GM19328 (cell line): ENCODE results near the gene MUC2.

Experiments used
- ATAC-seq: cut with Tn5 transposase; IDR thresholded peaks from one replicate; pipeline ENCODE4 v1.9.1; 2021; ENCODE audit warnings: mild to moderate bottlenecking, moderate library complexity; ENCODE audit not compliant: unreplicated experiment

Gene MUC2

DNA sequence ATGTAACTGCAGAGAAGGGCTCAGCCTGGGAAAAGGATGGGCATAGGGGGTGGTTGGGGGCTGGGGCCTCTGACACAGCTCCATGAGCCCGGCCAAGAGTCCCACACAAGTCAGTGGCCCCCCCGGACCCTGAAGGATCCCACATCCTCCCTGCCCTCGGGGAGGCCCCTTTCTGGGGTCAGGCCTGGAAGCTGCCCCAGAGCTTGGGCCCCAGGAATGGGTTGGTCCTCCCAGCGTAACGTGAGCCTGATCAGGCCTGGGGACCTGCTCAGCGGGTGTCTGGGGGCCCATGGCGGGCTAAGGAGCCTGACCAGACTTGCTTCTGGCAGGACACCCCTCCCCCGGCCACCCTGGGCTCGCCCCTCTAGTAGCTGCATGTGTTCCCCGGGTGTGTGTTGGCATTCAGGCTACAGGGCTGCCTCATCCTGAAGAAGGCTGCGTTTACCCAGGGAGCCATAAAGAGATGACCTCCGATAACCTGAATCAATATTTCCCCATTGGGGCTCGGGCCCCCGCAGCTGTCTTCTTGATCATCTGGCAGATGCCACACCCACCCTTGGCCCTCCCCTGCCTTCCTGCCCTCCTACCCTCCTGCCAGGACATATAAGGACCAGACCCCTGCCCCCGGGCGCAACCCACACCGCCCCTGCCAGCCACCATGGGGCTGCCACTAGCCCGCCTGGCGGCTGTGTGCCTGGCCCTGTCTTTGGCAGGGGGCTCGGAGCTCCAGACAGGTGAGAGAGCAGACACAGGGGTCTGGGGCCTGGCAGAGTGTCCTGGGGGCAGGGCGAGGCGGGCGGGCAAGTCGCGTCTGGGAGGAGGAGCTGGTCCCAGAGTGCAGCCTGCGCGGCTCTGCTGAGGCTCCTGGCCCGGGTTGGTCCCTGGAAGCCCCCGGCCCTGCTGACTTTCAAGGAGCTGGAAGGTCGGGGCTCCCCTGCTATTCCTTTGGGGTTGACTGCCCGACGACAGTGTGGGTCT lies at the start of gene MUC2:
Gene MUC2, plus strand, starts transcription at position 631 of the 978 bp plus-strand sequence.
- no peak for ATAC-seq

DNA sequence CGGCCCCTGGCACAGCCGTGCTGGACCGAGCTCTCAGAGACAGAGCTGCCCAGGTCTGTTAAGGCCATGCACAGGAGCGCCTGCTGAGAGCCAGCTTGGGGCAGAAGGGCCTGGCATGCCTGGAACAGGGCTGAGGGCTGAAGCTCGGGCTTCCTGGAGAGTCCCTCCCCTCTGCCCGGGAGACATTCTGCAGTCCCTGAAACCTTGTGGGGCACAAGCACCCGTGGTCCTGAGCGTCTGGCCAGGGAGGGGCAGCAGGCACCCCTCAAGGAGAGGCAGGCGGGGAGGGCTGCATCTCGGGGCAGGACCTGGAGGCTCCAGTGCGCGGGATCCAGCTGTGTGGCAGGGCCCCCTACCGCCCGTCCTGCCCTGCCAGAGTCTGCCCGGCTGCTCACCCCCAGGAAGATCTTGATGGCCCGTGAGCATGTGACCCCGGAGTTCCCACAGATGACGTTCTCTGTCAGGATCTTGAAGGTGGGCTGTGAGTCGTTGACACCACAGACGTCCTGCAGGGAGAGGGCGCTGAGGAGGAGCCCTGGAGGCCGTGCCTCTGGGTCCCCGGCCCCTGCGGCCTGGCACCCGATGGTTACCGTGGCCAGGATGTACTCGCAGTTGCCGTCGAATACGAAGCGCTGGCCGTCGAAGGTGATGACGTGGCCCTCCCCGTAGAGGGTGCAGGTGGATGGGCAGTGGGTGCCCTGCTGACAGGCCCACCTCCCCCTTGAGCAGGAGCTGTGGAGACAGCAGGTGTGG lies 49.1 kb upstream of the MUC2 start:
- ATAC-seq, result no peak

DNA sequence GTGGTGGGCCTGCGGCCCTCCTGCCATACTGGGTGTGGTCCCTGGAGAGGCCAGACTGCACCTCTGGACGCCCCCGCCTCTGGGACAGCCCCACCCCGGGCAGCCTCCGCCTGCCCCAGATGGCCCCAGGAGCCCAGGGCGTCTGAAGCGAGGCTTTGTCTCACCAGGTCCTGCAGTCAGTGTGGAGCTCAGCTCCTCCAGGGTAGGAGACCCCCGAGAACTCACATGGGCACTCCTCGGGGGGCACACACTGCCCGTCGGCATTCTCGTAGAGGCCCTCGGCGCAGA lies 48.6 kb upstream of the MUC2 start:
- ATAC-seq, result no peak

DNA sequence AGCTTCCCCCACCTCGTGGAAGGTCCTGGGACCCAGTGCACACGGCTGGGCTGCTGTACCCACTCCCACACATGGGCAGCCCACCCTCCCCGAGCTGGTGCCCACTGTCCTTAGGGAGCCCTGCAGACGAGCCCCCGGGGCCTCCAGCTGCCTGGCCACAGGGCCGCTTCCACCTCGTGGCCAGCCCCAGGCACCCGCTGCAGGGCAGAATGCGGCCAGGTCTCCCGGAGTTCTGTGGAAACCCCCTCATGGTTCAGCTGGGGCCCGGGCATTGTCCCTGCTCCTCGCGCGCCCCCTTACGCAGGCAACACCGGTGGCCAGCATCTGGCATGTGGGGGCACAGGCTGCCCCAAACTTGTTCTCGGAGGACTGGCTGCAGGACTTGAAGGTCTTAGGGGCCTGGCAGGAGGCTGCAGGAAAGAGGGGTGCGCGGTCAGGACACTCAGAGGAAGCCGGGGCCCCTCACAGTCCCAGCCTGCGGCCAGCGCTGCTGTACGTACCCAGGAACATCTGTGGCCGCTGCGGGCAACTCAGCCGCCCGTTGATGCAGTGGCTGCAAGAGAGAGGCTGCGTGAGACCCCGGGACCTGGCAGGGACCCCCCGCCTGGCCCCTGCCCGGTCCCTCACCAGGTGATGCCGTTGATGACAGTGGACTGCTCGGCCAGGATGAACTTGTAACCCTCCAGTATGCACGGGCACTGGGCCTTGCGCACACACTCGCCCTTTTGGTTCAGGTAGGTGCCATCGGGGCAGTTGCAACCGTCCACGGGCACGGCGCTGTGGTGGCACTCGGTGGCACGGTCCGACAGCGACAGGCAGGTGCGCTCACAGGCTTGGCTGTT lies 47.8 kb upstream of the MUC2 start:
- ATAC-seq, result no peak

DNA sequence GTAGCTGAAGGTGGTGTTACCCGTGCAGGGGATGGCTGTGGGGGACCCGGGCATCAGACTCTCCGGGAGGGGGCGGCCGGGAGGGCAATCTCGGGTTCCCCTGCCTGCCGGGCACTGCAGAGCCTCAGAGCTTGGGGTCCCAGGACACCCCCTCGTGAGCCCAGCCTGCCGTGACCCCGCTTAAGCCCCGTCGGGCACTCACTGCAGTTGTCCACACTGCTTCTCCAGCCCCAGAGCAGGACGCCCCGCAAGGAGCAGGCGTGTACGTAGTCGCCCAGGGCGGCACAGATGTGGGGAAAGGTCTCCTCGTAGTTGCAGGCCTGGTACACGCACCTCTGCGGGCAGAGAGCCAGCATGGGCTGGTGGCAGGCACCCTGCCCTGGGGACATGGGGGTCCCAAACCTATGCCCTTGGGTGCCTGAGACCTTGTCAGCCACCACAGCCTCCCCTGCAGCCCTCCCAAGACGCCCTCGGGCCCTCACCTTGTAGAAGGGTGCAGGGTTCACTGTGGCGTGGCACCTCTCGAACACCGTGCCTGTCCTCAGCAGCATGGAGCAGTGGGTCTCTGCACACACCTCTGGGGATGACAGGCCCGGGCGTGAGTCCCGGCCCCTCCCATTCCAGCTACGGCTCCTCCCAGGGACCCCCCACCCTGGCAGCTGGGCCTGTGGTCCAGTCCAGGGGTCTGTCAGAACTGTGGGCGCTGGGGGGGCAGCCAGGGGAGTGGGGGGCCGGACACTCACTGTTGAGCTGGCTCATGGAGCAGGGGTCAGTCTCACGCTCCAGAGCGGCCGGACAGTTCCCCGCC lies 47.0 kb upstream of the MUC2 start:
- no peak for ATAC-seq

DNA sequence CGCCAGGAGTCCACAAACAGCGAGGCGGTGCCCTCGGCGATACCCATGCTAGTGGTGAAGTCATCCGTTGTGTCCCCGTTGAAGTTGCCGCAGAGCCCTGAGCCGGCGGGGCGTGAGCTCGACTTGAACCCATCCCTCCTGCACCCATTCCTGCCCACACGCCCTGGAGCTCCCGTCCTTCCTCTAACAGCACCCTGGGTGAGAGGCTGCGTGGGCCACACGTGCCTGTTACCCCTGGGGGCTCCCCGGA lies 46.5 kb upstream of the MUC2 start:
- no peak for ATAC-seq

DNA sequence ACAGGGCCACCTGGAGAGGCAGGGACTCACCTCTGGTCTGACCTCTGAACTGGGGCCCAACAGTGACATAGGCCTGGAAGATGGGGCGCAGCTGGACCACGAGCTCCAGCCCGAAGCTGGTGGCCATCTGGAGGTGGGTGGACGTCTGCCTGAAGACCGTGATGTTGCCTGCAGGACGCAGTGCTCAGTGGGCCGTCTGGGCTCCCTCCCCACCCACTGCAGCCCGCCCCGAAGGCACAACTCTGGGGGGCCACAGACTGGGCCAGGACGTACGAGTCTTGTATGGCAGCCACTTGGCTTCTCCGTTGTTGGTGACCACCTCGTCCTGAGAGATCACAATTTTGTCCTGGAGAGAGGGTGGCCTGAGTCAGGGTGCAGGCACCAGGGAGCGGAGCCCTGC lies 46.1 kb upstream of the MUC2 start:
- ATAC-seq, result no peak

DNA sequence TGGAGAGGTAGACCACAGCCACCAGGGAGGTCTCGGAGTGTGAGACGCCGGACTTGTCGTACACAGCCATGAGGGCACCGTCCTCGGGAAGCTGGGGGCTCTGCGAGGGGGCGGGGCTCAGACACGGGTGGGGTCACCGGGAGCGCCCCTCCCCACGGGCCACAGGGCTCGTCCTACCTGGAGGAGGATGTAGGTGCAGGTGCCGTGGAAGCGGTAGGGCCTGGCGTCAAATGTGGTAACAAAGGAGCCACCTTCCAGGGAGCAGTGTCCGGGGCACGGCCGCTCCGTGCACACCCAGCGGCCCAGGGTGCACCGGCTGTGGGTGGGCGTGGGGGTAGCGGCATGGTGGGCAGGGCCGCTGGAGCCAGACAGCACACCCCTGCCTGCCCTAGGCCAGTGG lies 45.6 kb upstream of the MUC2 start:
- ATAC-seq, result no peak

DNA sequence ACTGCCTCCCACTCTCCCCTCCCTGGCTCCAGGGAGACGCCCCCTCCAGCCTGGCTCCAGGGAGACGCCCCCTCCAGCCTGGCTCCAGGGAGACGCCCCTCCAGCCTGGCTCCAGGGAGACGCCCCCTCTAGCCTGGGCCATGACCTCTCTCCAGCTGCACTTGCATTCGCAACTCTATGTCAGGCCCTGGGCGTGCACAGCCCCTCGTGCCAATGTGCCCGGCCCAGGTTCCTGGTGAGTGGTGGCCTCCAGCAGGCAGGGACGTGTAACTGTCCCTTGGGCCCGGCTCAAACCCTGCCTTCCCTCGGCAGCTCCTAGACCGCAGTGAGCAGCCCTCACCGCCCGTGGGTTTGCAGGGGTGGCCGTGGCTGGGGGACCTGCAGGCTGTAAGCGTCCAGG lies 45.0 kb upstream of the MUC2 start:
- no peak for ATAC-seq

DNA sequence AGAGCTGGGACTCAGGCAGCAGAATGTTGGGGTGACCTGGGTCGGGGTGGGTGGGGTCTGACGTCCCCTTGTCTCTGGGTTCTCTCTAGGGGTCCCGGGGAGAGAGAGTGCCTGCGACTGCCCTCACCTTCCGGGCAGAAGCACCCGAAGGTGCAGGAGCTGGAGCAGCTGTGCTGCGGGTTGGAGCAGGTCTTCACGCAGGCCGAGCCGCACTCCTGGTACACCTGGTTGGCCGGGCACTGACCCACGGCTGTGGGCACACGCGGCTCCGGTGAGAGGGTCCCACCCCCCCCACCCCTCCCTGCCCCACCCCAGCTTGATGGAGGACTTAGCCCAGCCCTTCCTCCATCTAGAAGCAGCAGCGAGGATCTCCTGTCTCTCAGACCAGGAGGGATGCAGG lies 44.6 kb upstream of the MUC2 start:
- no peak for ATAC-seq

DNA sequence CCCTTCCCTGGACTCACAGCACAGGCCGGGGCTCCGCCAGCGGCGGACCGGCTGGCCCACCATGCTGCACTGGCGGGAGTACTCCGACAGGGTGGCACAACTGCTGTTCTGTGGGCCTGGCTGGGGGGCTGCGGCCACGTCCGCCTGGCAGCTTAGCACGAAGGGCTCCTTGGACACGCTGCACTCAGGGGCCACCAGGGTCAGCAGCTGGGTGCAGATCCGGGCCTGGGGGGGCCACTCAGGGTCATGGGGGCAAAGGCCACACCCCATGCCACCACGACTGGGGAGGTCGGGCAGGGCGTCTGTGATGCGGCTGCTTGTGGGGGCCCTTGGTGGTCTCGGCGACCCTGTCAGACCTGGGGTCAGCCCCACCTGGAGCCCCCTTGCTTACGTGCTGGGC lies 44.1 kb upstream of the MUC2 start:
- no peak for ATAC-seq

DNA sequence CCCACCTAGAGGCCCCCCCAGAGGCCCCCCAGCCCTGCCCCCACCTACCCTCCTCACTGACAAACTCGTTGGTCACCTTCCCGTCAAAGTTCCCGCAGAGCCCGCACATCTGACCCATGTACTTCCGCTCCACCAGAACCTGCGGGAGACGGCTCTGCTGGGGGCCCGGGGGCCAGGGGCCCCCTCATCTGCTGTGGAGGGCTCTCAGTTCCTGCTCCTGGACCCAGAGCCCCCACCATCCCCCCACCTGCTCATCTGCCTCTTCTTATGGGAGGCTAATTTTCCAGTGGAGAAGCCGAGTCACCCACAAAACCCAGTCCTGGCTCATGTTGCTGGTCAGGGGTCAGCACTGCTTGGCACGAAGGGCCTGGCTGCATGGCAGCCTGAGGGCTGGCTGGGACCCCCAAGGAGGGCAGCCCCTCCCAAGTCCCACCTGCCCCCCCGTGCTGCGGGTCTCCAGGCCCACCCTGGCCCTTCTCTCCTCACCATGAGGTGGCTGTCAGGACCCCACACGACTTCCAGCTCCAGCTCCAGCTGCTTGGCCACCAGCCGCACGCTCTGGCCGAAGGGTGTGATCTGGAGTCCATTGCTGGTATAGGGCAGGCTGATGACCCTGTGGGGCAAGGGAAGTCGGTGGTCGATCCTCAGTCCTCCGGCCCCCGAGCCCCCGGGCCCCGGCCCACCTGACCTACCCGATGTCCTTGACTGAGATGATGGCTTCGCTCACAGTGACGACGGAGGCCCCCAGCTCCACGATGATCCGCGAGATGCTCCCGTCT lies 43.4 kb upstream of the MUC2 start:
- ATAC-seq, result no peak

DNA sequence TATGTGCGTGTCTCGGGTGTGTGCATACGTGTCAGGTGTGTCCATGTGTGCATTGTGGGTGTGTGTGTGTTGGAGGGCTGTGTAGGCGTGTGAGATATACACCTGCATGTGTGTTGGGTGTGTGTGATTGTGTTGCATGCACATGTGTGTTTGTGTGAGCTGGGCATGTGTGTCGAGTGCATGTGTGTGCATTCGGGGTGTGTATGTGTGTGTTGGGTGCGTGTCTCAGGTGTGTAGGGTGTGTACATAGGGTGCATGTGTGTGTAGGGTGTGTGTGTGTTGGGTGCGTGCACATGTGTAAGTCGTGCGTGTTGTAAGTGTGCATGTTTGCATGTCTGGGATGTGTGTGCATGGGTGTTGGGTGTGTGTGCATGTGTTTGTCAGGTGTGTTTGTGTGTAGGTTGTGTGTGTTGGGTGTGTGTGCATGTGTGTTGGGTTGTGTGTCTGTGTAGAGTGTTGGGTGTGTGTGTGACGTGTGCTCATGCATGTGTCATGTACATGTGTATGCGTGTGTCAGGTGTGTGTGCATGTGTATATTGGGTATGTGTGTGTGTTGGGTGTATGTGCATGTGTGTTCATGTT lies 42.3 kb upstream of the MUC2 start:
- no peak for ATAC-seq

DNA sequence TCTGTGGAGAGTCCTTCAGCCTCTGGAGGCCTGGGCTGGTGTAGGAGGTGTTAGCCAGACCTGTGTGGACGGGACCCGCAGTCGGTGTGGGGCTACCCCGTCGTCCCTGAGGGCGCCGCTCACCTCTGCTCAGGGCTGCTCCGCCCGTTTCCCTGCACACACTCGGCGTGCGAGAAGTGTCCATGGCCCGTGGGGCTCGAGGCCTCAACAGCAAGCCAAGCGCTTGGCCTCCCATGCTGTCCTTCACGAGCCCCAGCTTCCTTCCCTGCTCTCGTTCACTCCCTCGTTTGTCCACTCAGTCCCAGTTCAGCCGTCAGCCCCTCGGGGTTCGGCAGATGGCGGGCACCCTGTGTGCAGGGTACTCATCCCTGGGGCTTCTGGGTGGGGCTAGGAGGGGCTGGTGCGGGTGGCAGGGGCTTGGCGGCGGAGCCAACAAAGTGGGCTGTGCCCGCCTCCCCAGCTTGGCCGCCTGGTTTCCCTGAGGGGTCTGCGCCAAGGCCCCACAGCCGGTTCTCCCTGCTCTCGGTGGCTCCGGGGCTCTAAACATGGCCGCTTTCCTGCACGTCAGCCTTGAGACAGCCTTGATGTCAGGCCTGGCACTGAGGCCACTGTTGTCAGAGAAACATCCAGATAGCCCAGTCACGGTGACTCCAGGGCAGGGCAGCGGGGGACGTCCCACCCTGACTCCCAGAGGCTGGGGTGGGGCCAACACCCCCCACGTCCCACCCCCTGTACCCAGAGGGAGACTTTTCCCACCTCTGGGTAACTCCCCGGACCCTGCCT lies 41.5 kb upstream of the MUC2 start:
- ATAC-seq, result no peak

DNA sequence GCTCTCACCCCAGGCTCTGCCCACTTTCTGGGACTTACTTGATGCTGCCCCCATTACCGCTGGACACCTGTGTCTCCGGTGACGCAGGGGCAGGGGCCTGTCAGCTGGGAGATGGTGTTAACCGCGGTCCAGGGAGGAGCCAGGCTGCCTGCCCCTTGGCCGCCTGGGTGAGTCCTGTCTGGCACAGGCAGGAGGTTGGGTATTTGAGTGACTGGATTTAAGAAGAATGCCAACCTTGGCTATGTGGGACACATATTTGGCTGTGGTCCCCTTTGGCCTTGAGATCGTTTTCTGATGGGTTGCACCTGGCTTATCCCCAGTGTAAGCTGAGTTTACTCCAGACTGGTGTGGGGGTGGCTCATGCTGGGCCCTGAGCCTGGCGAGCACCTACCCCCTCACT lies 40.7 kb upstream of the MUC2 start:
- ATAC-seq, result no peak

DNA sequence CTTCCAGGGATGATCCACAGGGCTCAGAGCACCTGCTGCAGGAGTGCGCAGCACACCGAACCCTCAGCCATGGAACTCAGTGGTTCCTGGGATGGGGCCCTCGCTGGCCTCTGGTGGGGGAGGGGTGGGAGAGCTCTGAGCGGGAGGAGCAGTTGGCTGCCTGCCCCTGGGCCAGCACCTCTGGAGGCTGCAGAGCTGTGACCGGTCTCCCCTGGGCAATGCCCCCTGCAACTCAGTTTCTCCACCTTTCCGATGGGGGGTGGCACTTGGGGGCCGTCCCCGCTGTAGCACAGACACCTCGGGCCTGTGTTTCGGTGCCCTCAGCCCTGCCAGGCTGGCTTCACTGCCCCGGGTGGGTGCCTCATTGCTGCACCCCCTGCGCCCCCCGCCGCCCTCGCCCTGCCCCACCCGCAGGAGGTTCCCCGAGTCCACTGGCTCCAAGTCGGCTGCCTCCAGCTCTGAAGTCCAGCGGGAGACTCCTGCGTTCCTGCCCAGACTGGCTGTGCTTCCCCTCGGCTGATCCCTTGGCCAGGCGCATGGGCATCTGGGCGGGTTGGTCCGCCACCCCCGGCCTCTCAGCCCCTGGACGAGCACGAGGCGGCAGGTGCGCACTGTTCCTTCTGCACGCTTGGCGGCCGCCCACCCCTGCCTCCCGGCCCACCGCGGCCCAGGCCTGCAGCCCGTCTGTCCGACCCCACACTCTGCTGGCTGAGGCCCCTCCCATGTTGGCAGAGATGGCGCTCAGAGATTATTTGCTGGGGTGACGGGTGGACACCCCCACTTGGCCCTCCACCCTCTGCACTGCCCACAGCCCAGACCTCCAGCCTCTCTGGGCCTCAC lies 40.0 kb upstream of the MUC2 start:
- no peak for ATAC-seq

DNA sequence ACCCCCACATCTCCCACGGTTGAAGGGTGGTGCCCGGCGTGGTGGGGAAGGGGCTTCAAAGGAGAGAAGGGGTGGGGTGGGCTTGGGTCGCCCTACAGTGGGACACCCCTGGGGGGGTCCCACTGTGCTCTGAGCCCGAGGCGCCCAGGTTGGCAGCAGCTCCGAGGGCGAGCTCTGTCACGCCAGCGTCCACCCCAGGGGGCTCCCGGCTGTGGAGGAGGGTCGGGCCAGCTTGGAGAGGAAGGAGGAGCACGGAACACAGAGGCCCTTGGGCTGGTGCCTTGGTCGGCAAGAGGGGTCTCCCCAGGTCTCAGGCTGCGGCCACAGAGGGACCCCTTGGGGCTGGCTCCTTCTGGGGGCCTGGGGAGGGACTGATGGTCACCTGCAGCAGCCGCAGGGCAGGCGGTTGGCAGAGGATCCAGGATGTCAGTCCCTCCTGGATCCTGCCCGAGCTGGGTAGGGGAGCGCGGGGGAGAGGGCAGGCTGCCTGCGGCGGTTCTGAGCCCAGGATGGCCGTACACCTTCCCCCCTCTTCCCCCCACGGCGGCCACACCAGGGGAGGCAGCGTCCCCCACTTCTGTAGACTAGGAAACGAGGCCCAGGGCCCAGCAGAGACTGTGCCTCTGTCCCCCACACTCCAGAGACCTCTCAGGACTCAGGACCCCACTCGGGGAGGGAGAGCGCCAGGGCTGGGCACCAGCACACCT lies 38.9 kb upstream of the MUC2 start:
- ATAC-seq, result no peak
